ENCODE data around the gene HOXC9. TPM values are rescaled to one million over a fixed set of nuclear protein-coding genes. Genes with fewer than 3 reads are reported as not detected.

HOXC9 gene
- total RNA-seq, 4 donors from 2014 or later = 13.6 to 37.7 (median 26.3) TPM

DNA sequence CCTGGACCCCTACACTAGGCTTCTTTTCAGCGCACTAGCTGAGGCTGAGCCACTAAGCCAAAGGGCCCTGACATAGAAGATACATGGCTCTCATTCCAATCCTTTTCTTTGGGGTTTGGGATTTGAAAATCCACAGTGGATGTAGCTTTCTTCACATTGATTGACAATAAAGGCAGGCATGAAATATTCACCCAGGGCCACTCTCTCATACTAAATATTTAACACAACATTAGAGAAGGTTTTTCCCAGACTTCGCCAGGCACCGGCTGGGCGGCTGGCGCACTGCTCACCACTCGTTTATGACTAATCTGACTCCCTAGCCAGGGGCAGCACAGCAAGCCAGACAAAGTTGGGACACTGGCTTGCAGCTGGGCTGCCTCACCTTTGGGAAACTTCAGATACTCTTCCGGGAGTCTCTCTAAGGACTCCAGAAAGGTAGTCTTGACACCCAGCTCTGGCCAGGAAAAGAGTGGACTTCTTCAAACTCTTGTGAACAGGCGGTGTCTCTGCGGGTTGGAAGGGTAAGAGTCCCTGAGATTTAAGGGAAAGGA, 27.7 kb upstream of the HOXC9 start:
- ATAC-seq (peak in 1 of 2 donors; percentile 9), DNase-seq (no peak)
- peak overlapping the region in 1 of 4 donors; percentile 81 for H3K27ac ChIP-seq
- H3K27me3 ChIP-seq = peaks cover 85 to 99% (median 89%) of the 10 kb centered on the region in 3 donors
- no peak for TF ChIP-seq POLR2A (IDR thresholded peaks at IDR 0.05)
- TF ChIP-seq, protein P1, sequence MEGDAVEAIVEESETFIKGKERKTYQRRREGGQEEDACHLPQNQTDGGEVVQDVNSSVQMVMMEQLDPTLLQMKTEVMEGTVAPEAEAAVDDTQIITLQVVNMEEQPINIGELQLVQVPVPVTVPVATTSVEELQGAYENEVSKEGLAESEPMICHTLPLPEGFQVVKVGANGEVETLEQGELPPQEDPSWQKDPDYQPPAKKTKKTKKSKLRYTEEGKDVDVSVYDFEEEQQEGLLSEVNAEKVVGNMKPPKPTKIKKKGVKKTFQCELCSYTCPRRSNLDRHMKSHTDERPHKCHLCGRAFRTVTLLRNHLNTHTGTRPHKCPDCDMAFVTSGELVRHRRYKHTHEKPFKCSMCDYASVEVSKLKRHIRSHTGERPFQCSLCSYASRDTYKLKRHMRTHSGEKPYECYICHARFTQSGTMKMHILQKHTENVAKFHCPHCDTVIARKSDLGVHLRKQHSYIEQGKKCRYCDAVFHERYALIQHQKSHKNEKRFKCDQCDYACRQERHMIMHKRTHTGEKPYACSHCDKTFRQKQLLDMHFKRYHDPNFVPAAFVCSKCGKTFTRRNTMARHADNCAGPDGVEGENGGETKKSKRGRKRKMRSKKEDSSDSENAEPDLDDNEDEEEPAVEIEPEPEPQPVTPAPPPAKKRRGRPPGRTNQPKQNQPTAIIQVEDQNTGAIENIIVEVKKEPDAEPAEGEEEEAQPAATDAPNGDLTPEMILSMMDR (IDR thresholded peaks at IDR 0.05 in 4 of 5, conservative IDR thresholded peaks at IDR 0.05 in 1 of 5) = no peak
- intact Hi-C loops (cut with DNase I; ENCODE audit: low total_unique reads) = no loop called here
- H3K9me3 ChIP-seq = no peaks in the 10 kb centered on the region
- H3K36me3 ChIP-seq = no peaks in the 10 kb centered on the region
- H3K4me1 ChIP-seq = peaks cover 7 to 24% of the 10 kb centered on the region in 2 donors
- peak overlapping the region in 1 of 4 donors; percentile 64 for H3K4me3 ChIP-seq
- in situ Hi-C loops (cut with MboI; ENCODE audit: low sequenced_read_pairs in 4 of 4) = no loop called here

GRCh38 chr12:53972722-53973235, 27.2 kb upstream of the HOXC9 start, which contains the start of gene HOXC11:
Gene HOXC11 (plus strand): TSS chr12:53973126. CDS start chr12:53973242, 116 bp downstream.
- in situ Hi-C loops (cut with MboI; ENCODE audit: low sequenced_read_pairs in 4 of 4) = no loop called here
- ATAC-seq = peak in 1 of 2 donors; percentile 4
- Histone ChIP-seq H3K4me1 (peaks cover 7 to 26% of the 10 kb centered on the region in 2 donors), H3K9me3 (no peaks in the 10 kb centered on the region), H3K27me3 (peaks cover 89 to 100% (median 90%) of the 10 kb centered on the region in 3 donors), H3K36me3 (no peaks in the 10 kb centered on the region), H3K27ac (peak within 1 kb of the TSS; percentile 67 to 81 (median 76)), H3K4me3 (peak within 1 kb of the TSS; percentile 55 to 64 (median 61))
- no peak for DNase-seq
- intact Hi-C loops (cut with DNase I; ENCODE audit: low total_unique reads) = no loop called here
- TF ChIP-seq, protein P1 (IDR thresholded peaks at IDR 0.05 in 4 of 5, conservative IDR thresholded peaks at IDR 0.05 in 1 of 5) = no peak
- no peak for TF ChIP-seq POLR2A (IDR thresholded peaks at IDR 0.05)

DNA sequence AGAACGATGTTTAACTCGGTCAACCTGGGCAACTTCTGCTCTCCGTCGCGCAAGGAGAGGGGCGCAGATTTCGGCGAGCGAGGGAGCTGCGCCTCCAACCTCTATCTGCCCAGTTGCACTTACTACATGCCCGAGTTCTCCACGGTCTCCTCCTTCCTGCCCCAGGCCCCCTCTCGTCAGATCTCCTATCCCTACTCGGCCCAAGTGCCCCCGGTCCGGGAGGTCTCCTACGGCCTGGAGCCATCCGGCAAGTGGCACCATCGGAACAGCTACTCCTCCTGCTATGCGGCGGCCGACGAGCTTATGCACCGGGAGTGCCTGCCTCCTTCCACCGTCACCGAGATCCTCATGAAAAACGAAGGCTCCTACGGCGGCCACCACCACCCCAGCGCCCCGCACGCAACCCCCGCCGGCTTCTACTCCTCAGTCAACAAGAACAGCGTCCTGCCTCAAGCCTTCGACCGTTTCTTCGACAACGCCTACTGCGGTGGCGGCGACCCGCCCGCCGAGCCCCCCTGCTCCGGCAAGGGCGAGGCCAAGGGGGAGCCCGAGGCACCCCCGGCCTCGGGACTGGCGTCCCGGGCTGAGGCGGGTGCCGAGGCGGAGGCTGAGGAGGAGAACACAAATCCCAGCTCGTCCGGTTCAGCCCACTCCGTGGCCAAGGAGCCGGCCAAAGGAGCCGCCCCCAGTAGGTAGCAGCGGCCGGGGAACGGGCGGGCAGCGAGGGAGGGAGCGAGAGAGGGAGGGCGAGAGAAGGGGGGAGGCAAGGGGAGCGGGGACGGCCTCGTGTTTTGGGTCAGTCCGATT, 26.5 kb upstream of the HOXC9 start:
- DNase-seq (no peak), ATAC-seq (peak; percentile 29 to 31)
- H3K4me1 ChIP-seq = peaks cover 7 to 33% of the 10 kb centered on the region in 2 donors
- H3K4me3 ChIP-seq = peak overlapping the region; percentile 55 to 64 (median 61)
- in situ Hi-C loops (cut with MboI; ENCODE audit: low sequenced_read_pairs in 4 of 4) (no loop called here), intact Hi-C loops (cut with DNase I; ENCODE audit: low total_unique reads) (no loop called here)
- H3K27ac ChIP-seq = peak overlapping the region; percentile 67 to 81 (median 76)
- no peaks in the 10 kb centered on the region for H3K36me3 ChIP-seq
- TF ChIP-seq, protein P1 (IDR thresholded peaks at IDR 0.05 in 4 of 5, conservative IDR thresholded peaks at IDR 0.05 in 1 of 5) = no peak
- peak; percentile 12 to 16 for TF ChIP-seq POLR2A (IDR thresholded peaks at IDR 0.05)
- no peaks in the 10 kb centered on the region for H3K9me3 ChIP-seq
- H3K27me3 ChIP-seq = peaks cover 91 to 100% (median 91%) of the 10 kb centered on the region in 3 donors

DNA sequence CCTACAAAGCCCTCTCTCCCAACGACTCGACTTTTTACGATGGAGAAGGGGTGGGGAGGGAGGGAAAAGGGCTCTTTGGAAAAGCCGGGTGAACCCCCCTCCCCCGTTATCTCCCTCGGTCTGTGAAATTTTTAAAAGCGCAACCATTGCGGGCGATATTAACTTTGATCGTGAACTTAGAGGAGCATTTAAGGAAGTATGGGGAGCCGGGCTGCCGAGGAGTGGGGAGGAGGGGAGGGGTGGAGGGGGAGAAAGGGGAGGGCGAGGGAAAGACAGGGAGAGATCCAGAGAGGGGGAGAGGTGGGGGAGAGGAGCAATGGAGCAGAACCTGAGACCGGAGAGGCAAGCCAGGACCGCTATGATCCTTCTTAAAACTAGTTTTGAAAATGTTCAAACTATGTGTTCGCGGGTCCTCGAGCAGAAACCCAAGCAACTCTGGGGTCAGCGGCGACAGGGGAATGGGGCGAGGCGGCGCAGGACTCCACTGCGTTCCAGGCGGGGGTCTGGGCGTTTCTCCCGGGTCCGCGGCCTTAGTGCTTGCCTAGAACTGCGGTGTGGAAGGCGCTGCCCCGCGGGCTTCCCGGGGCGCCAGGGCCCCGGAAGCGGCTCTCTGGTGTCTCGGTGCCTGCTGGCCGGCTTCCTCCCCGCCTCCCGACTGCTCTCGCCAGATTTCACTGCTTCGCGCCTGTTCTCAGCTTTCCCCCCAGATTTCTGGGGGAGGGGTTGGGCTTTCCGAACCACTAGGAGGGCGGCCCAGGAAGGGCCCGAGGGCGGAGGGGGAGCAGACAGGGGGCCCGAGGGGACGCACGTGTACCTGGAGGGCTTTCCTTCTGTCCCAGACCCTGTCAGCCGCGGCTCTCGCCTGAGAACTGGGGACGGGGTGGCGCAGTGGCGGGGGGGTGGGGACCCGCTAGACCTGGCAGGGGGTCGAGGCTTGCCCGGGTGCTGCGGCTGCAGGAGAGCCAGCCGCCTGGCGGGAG, 25.6 kb upstream of the HOXC9 start, which contains the start of gene HOTAIR:
TSS of gene HOTAIR (minus strand) at position 871 of the 980 bp plus-strand sequence.
- H3K36me3 ChIP-seq = no peaks in the 10 kb centered on the region
- peaks cover 7 to 36% of the 10 kb centered on the region in 2 donors for H3K4me1 ChIP-seq
- H3K9me3 ChIP-seq = no peaks in the 10 kb centered on the region
- peaks cover 92 to 100% (median 95%) of the 10 kb centered on the region in 3 donors for H3K27me3 ChIP-seq
- H3K4me3 ChIP-seq = peak within 1 kb of the TSS; percentile 55 to 64 (median 61)
- peak in 1 of 2 donors; percentile 55 for DNase-seq
- intact Hi-C loops (cut with DNase I; ENCODE audit: low total_unique reads) (no loop called here), in situ Hi-C loops (cut with MboI; ENCODE audit: low sequenced_read_pairs in 4 of 4) (loop anchor here in 3 of 4 donors (25.0 kb wide), 3 partner anchors 238 to 1738 kb away; partner anchors contain the start of genes GPR84 (in 2 of the 3), BLOC1S1 (in 1 of the 3), ITGA7 (in 1 of the 3) and RDH5 (in 1 of the 3))
- ATAC-seq = peak; percentile 32 to 37
- TF ChIP-seq, protein P1 (IDR thresholded peaks at IDR 0.05 in 4 of 5, conservative IDR thresholded peaks at IDR 0.05 in 1 of 5) = no peak
- TF ChIP-seq POLR2A (IDR thresholded peaks at IDR 0.05) = peak in 1 of 2 donors; percentile 13
- H3K27ac ChIP-seq = peak within 1 kb of the TSS; percentile 67 to 81 (median 76)
